Measurements from ENCODE around the gene MARCHF2. TPM values are rescaled to one million over a fixed set of nuclear protein-coding genes. Genes with fewer than 3 reads are reported as not detected.

MARCHF2 gene
- total and polyA plus RNA-seq, 4 donors: 26.7 to 81.5 (median 47.8) TPM

GRCh38 chr19:8366961-8367326 is 46.2 kb upstream of the MARCHF2 start:
- peak overlapping the region in 1 of 2 donors; percentile 66 for H3K27ac ChIP-seq (ENCODE audit: low read depth in 1 of 2, low read length in 1 of 2)
- DNase-seq: peak in 1 of 3 donors; percentile 88
- no peak overlapping the region for H3K4me3 ChIP-seq
- H3K27me3 ChIP-seq (ENCODE audit: control insufficient read depth in 3 of 3, insufficient read depth in 3 of 3, low read length in 2 of 3): peaks cover 0 to 4% (median 0%) of the 10 kb centered on the region in 3 donors
- H3K9ac ChIP-seq (ENCODE audit: insufficient read depth in 1 of 2, low read length in 2 of 2): no peak overlapping the region
- 61 to 69% methylated on average over 13 of the region's 13 CpGs for WGBS, 2 donors
- ATAC-seq (ENCODE audit: insufficient read depth, low FRiP score): no peak
- peaks cover 0 to 3% (median 1%) of the 10 kb centered on the region in 4 donors for H3K36me3 ChIP-seq (ENCODE audit: control insufficient read depth in 4 of 4, insufficient read depth in 4 of 4, low read length in 4 of 4)
- peaks cover 6 to 50% (median 30%) of the 10 kb centered on the region in 5 donors for H3K4me1 ChIP-seq (ENCODE audit: control insufficient read depth in 5 of 5, insufficient read depth in 5 of 5, low read length in 5 of 5)
- H3K9me3 ChIP-seq (ENCODE audit: control insufficient read depth in 4 of 4, insufficient read depth in 3 of 4, low read length in 3 of 4): no peaks in the 10 kb centered on the region
- TF ChIP-seq CTCF (IDR thresholded peaks at IDR 0.05; ENCODE audit: control extremely low read depth, extremely low read depth): no peak

- peaks cover 0 to 3% (median 1%) of the 10 kb centered on the region in 4 donors for H3K36me3 ChIP-seq (ENCODE audit: control insufficient read depth in 4 of 4, insufficient read depth in 4 of 4, low read length in 4 of 4)
- peak; percentile 99 to 100 (median 99) for DNase-seq
- no peak overlapping the region for H3K9ac ChIP-seq (ENCODE audit: insufficient read depth in 1 of 2, low read length in 2 of 2)
- peaks cover 5 to 45% (median 25%) of the 10 kb centered on the region in 5 donors for H3K4me1 ChIP-seq (ENCODE audit: control insufficient read depth in 5 of 5, insufficient read depth in 5 of 5, low read length in 5 of 5)
- peaks cover 0 to 4% (median 0%) of the 10 kb centered on the region in 3 donors for H3K27me3 ChIP-seq (ENCODE audit: control insufficient read depth in 3 of 3, insufficient read depth in 3 of 3, low read length in 2 of 3)
- peak overlapping the region in 1 of 2 donors; percentile 66 for H3K27ac ChIP-seq (ENCODE audit: low read depth in 1 of 2, low read length in 1 of 2)
- no peak for ATAC-seq (ENCODE audit: insufficient read depth, low FRiP score)
- WGBS, 2 donors: 18 to 19% methylated on average over 23 of the region's 23 CpGs
- no peak for TF ChIP-seq CTCF (IDR thresholded peaks at IDR 0.05; ENCODE audit: control extremely low read depth, extremely low read depth)
- no peak overlapping the region for H3K4me3 ChIP-seq
- no peaks in the 10 kb centered on the region for H3K9me3 ChIP-seq (ENCODE audit: control insufficient read depth in 4 of 4, insufficient read depth in 3 of 4, low read length in 3 of 4)
Observed at GRCh38 chr19:8367327-8368001, 45.6 kb upstream of the MARCHF2 start.

- Histone ChIP-seq H3K27me3 (ENCODE audit: control insufficient read depth in 3 of 3, insufficient read depth in 3 of 3, low read length in 2 of 3) (peaks cover 0 to 2% (median 0%) of the 10 kb centered on the region in 3 donors), H3K9ac (ENCODE audit: insufficient read depth in 1 of 2, low read length in 2 of 2) (no peak overlapping the region), H3K4me3 (no peak overlapping the region), H3K9me3 (ENCODE audit: control insufficient read depth in 4 of 4, insufficient read depth in 3 of 4, low read length in 3 of 4) (no peaks in the 10 kb centered on the region), H3K4me1 (ENCODE audit: control insufficient read depth in 5 of 5, insufficient read depth in 5 of 5, low read length in 5 of 5) (peaks cover 5 to 32% (median 18%) of the 10 kb centered on the region in 5 donors), H3K27ac (ENCODE audit: low read depth in 1 of 2, low read length in 1 of 2) (no peak overlapping the region), H3K36me3 (ENCODE audit: control insufficient read depth in 4 of 4, insufficient read depth in 4 of 4, low read length in 4 of 4) (peaks cover 2 to 8% (median 5%) of the 10 kb centered on the region in 4 donors)
- ATAC-seq (ENCODE audit: insufficient read depth, low FRiP score) (no peak), DNase-seq (peak in 1 of 3 donors; percentile 27)
- 87 to 88% methylated on average over 19 of the region's 19 CpGs for WGBS, 2 donors
- TF ChIP-seq CTCF (IDR thresholded peaks at IDR 0.05; ENCODE audit: control extremely low read depth, extremely low read depth): no peak
Observed at GRCh38 chr19:8370176-8371010, 42.7 kb upstream of the MARCHF2 start.

All from lung (tissue), 12 donors.